ENCODE results near the gene FRA10AC1. TPM values are rescaled to one million over a fixed set of nuclear protein-coding genes. Genes with fewer than 3 reads are reported as not detected.
A peak's percentile ranks its signal among the peaks of the same experiment; 100 is the strongest.

The FRA10AC1 gene
- total and polyA plus RNA-seq, 10 of the 15 experiments (the other 5 are each of a cell fraction or from before 2014, with no cell fraction given), result 5.3 to 18.1 (median 9.9) TPM

GRCh38 chr10:93702210-93703001 is at the start of gene FRA10AC1 (continued):
- peak; percentile 84; the same call in 1 of the 2 replicates for TF ChIP-seq DPF2 (IDR thresholded peaks at IDR 0.05)
- TF ChIP-seq, protein P1, sequence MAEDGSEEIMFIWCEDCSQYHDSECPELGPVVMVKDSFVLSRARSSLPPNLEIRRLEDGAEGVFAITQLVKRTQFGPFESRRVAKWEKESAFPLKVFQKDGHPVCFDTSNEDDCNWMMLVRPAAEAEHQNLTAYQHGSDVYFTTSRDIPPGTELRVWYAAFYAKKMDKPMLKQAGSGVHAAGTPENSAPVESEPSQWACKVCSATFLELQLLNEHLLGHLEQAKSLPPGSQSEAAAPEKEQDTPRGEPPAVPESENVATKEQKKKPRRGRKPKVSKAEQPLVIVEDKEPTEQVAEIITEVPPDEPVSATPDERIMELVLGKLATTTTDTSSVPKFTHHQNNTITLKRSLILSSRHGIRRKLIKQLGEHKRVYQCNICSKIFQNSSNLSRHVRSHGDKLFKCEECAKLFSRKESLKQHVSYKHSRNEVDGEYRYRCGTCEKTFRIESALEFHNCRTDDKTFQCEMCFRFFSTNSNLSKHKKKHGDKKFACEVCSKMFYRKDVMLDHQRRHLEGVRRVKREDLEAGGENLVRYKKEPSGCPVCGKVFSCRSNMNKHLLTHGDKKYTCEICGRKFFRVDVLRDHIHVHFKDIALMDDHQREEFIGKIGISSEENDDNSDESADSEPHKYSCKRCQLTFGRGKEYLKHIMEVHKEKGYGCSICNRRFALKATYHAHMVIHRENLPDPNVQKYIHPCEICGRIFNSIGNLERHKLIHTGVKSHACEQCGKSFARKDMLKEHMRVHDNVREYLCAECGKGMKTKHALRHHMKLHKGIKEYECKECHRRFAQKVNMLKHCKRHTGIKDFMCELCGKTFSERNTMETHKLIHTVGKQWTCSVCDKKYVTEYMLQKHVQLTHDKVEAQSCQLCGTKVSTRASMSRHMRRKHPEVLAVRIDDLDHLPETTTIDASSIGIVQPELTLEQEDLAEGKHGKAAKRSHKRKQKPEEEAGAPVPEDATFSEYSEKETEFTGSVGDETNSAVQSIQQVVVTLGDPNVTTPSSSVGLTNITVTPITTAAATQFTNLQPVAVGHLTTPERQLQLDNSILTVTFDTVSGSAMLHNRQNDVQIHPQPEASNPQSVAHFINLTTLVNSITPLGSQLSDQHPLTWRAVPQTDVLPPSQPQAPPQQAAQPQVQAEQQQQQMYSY (CRISPR knock-in tag; IDR thresholded peaks at IDR 0.05), result no peak
- peak; percentile 65; the same call in 1 of the 2 replicates for TF ChIP-seq HDGF (IDR thresholded peaks at IDR 0.05)
- peak; percentile 47; the same call in 1 of the 2 replicates for TF ChIP-seq REST (IDR thresholded peaks at IDR 0.05; ENCODE audit: low read depth, low read length)
- TF ChIP-seq SMC3 (IDR thresholded peaks at IDR 0.05; ENCODE audit: borderline replicate concordance, low read length), result peak; percentile 25; the same call in 1 of the 2 replicates
